Caco-2 (cell line): Measurements from ENCODE around the gene RRP15. TPM values are rescaled to one million over a fixed set of nuclear protein-coding genes. Genes with fewer than 3 reads are reported as not detected.

Experiments
- BruUV-seq: library from RNA; stranded (reverse); fragments of 400-500 nt; replicated peaks from 2 replicates; lab custom pipeline; 2021; lab: Mats Ljungman, UMichigan
- CTCF ChIA-PET: fragments of 300-600 bp; sonication (Branson Sonifier 250); formaldehyde crosslinking; loops from one replicate; lab custom pipeline; 2022; ENCODE audit warnings: antibody characterized with exemption; lab: Charles Lee
- POLR2A ChIA-PET: fragments of 300-600 bp; sonication (Branson Sonifier 250); formaldehyde crosslinking; loops from one replicate; lab custom pipeline; 2022; ENCODE audit warnings: antibody characterized with exemption; lab: Charles Lee
- DNase-seq, 2 experiments: peaks; one replicate each; pipeline versions ENCODE4 v3.0.0 to v3.0.0-alpha.2; 2020 to 2022
- H3K27me3 ChIP-seq: replicated peaks from 2 replicates; pipeline ENCODE4 v1.6.0; 2011; ENCODE audit warnings: low read length; ENCODE audit not compliant: control insufficient read depth, insufficient read depth
- H3K36me3 ChIP-seq: 2 replicates; pipeline ENCODE4 v1.5.1; 2011; ENCODE audit warnings: low read length; ENCODE audit not compliant: control insufficient read depth, insufficient read depth
- H3K4me1 ChIP-seq: fragments of 250-450 bp; sonication (Bioruptor Pico); 2 replicates; pipeline ENCODE4 v1.5.1; 2020; ENCODE audit warnings: mild to moderate bottlenecking
- H3K4me3 ChIP-seq: 2 replicates; pipeline ENCODE4 v1.5.1; 2011; ENCODE audit warnings: low read depth, mild to moderate bottlenecking, control low read depth, low read length
- H3K9me3 ChIP-seq: fragments of 250-450 bp; sonication (Bioruptor Pico); 2 replicates; pipeline ENCODE4 v1.5.1; 2020; ENCODE audit warnings: mild to moderate bottlenecking, moderate library complexity
- H3K27ac Mint-ChIP-seq: one replicate; pipeline ENCODE4 v1.8.0; 2022; ENCODE audit warnings: mixed read lengths; ENCODE audit not compliant: unreplicated experiment
- H3K27me3 Mint-ChIP-seq: one replicate; pipeline ENCODE4 v1.8.0; 2022; ENCODE audit warnings: mixed read lengths; ENCODE audit not compliant: insufficient read depth, unreplicated experiment
- H3K36me3 Mint-ChIP-seq: one replicate; pipeline ENCODE4 v1.8.0; 2022; ENCODE audit warnings: mild to moderate bottlenecking, mixed read lengths; ENCODE audit not compliant: insufficient read depth, unreplicated experiment
- H3K4me1 Mint-ChIP-seq: one replicate; pipeline ENCODE4 v1.8.0; 2022; ENCODE audit warnings: low read depth, mixed read lengths; ENCODE audit not compliant: unreplicated experiment
- H3K4me3 Mint-ChIP-seq: one replicate; pipeline ENCODE4 v1.8.0; 2022; ENCODE audit warnings: mild to moderate bottlenecking, moderate library complexity, mixed read lengths; ENCODE audit not compliant: unreplicated experiment
- H3K9me3 Mint-ChIP-seq: one replicate; pipeline ENCODE4 v1.8.0; 2022; ENCODE audit warnings: mixed read lengths; ENCODE audit not compliant: unreplicated experiment
- intact Hi-C: fragments of 100-400 bp; cut with micrococcal nuclease; formaldehyde crosslinking; loops from one replicate; pipeline ENCODE4 v1.10.0; 2022; ENCODE audit not compliant: unreplicated experiment
- total RNA-seq: library from RNA; stranded (reverse); gene quantifications from 2 replicates; pipeline ENCODE4 v1.2.3, GENCODE V29; 2022
- TF ChIP-seq, protein P1 (sequence below), 2 experiments: fragments of 200-600 bp in 1 of 2; IDR thresholded peaks; 1 replicate in 1 of 2; 2 replicates in 1 of 2; pipeline versions ENCODE4 v1.5.1 to v1.8.0; 2011 to 2022; ENCODE audit warnings: antibody characterized with exemption in 1 of 2, control low read depth in 1 of 2, inconsistent platforms in 1 of 2, low read depth in 1 of 2, low read length in 1 of 2, mild to moderate bottlenecking in 1 of 2, moderate library complexity in 1 of 2; ENCODE audit not compliant: insufficient read depth in 1 of 2, severe bottlenecking in 1 of 2, unreplicated experiment in 1 of 2

The RRP15 gene
- total RNA-seq, 1 experiment from 2014 or later = 44.5 TPM

DNA sequence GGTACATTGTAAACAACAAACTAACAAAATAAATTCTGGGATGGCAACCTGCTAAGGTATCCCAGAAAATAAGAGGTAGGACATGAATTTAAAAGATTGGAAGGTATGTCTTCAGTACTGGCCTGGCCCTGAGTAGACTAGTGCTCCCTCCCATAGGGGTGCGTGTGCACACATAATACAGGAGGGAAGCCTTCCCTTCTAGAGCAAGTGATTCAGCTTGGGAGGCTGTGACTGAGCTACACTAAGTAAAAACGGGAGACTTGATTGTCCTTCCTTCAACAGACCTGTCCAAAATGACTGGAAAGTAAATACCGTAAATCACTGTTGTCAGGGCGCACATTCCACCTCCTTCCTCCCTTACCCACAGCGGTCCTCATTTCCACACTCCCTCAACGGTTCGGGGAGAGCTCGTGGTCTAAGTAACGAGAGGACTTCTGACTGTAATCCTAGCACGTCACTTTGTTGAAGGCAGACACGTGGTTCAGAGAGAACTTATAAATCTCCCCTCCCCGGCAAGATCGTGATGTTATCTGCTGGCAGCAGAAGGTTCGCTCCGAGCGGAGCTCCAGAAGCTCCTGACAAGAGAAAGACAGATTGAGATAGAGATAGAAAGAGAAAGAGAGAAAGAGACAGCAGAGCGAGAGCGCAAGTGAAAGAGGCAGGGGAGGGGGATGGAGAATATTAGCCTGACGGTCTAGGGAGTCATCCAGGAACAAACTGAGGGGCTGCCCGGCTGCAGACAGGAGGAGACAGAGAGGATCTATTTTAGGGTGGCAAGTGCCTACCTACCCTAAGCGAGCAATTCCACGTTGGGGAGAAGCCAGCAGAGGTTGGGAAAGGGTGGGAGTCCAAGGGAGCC, 60.0 kb downstream of the RRP15 start, which contains the start of gene TGFB2:
Gene TGFB2 (plus strand): TSS at position 523 of the 859 bp plus-strand sequence. CDS start 1,366 bp downstream, outside the sequence.
- CTCF ChIA-PET = interaction anchor here (0.9 to 1.6 kb wide), 3 partner anchors 8 to 36 kb away, joined by 3 to 7 read pairs (median 5); no protein-coding TSS in a partner anchor
- POLR2A ChIA-PET = interaction anchor here (0.6 to 1.2 kb wide), 5 partner anchors 22 to 717 kb away, joined by 4 read pairs; no protein-coding TSS in a partner anchor
- TF ChIP-seq, protein P1, sequence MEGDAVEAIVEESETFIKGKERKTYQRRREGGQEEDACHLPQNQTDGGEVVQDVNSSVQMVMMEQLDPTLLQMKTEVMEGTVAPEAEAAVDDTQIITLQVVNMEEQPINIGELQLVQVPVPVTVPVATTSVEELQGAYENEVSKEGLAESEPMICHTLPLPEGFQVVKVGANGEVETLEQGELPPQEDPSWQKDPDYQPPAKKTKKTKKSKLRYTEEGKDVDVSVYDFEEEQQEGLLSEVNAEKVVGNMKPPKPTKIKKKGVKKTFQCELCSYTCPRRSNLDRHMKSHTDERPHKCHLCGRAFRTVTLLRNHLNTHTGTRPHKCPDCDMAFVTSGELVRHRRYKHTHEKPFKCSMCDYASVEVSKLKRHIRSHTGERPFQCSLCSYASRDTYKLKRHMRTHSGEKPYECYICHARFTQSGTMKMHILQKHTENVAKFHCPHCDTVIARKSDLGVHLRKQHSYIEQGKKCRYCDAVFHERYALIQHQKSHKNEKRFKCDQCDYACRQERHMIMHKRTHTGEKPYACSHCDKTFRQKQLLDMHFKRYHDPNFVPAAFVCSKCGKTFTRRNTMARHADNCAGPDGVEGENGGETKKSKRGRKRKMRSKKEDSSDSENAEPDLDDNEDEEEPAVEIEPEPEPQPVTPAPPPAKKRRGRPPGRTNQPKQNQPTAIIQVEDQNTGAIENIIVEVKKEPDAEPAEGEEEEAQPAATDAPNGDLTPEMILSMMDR (IDR thresholded peaks at IDR 0.05; ENCODE audit: insufficient read depth in 1 of 2, low read depth in 1 of 2, low read length in 1 of 2, severe bottlenecking in 1 of 2, unreplicated experiment in 1 of 2) = peak in 1 of 2 experiments; percentile 15
- intact Hi-C loops = loop anchor here (1.0 to 5.0 kb wide), 7 partner anchors 22 to 827 kb away; partner anchors contain the start of gene LYPLAL1
- H3K27ac Mint-ChIP-seq = no peak within 1 kb of the TSS
- H3K36me3 Mint-ChIP-seq = peaks cover 17% of the 10 kb centered on the region
- peak; percentile 72 for DNase-seq
- H3K4me1 Mint-ChIP-seq = no peaks in the 10 kb centered on the region
- H3K4me3 Mint-ChIP-seq = no peak within 1 kb of the TSS
- H3K27me3 Mint-ChIP-seq = no peaks in the 10 kb centered on the region
- H3K36me3 ChIP-seq = no peaks in the 10 kb centered on the region
- H3K9me3 ChIP-seq = no peaks in the 10 kb centered on the region
- H3K4me1 ChIP-seq = peaks cover 14% of the 10 kb centered on the region; the same call in 1 of the 2 replicates
- TSS peak; percentile 67 for BruUV-seq
- no peaks in the 10 kb centered on the region for H3K9me3 Mint-ChIP-seq
- H3K27me3 ChIP-seq = no peaks in the 10 kb centered on the region
- H3K4me3 ChIP-seq = peak within 1 kb of the TSS; percentile 81

DNA sequence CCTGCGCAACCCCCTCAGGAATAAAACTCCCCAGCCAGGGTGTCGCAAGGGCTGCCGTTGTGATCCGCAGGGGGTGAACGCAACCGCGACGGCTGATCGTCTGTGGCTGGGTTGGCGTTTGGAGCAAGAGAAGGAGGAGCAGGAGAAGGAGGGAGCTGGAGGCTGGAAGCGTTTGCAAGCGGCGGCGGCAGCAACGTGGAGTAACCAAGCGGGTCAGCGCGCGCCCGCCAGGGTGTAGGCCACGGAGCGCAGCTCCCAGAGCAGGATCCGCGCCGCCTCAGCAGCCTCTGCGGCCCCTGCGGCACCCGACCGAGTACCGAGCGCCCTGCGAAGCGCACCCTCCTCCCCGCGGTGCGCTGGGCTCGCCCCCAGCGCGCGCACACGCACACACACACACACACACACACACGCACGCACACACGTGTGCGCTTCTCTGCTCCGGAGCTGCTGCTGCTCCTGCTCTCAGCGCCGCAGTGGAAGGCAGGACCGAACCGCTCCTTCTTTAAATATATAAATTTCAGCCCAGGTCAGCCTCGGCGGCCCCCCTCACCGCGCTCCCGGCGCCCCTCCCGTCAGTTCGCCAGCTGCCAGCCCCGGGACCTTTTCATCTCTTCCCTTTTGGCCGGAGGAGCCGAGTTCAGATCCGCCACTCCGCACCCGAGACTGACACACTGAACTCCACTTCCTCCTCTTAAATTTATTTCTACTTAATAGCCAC, 60.7 kb downstream of the RRP15 start:
- intact Hi-C loops = loop anchor here (1.0 to 5.0 kb wide), 7 partner anchors 21 to 826 kb away; partner anchors contain the start of gene LYPLAL1
- Mint-ChIP-seq H3K36me3 (peaks cover 17% of the 10 kb centered on the region), H3K27ac (no peak overlapping the region), H3K27me3 (no peaks in the 10 kb centered on the region), H3K4me3 (no peak overlapping the region), H3K9me3 (no peaks in the 10 kb centered on the region), H3K4me1 (peaks cover 6% of the 10 kb centered on the region)
- POLR2A ChIA-PET = interaction anchor here (0.6 to 1.2 kb wide), 4 partner anchors 21 to 231 kb away, joined by 4 to 10 read pairs (median 4); no protein-coding TSS in a partner anchor
- Histone ChIP-seq H3K4me3 (peak overlapping the region; percentile 81), H3K4me1 (peaks cover 14% of the 10 kb centered on the region), H3K9me3 (no peaks in the 10 kb centered on the region), H3K27me3 (no peaks in the 10 kb centered on the region), H3K36me3 (no peaks in the 10 kb centered on the region)
- TF ChIP-seq, protein P1 (IDR thresholded peaks at IDR 0.05; ENCODE audit: insufficient read depth in 1 of 2, low read depth in 1 of 2, low read length in 1 of 2, severe bottlenecking in 1 of 2, unreplicated experiment in 1 of 2) = no peak
- DNase-seq = peak; percentile 63 to 66
- CTCF ChIA-PET = interaction anchor here (0.6 to 1.6 kb wide), 5 partner anchors 8 to 1614 kb away, joined by 3 to 7 read pairs (median 5); no protein-coding TSS in a partner anchor
- no TSS peak for BruUV-seq
